Peyer's patch (tissue), 4 donors: ENCODE measurements around the gene ARHGAP15. TPM values are rescaled to one million over a fixed set of nuclear protein-coding genes. Genes with fewer than 3 reads are reported as not detected.
A peak's percentile ranks its signal among the peaks of the same experiment; 100 is the strongest.

Source experiments
- DNase-seq, 3 donors: peaks; one replicate each; pipeline ENCODE4 v3.0.0-alpha.2; 2017 to 2019
- H3K27ac ChIP-seq, 4 donors: fragments of 200-600 bp; sonication (generic); one replicate each; pipeline ENCODE4 v1.5.1; 2016 to 2019
- H3K27me3 ChIP-seq, 2 donors: fragments of 200-600 bp; sonication (generic); one replicate each; pipeline ENCODE4 v1.5.1; 2019
- H3K36me3 ChIP-seq, 3 donors: fragments of 200-600 bp; sonication (generic); one replicate each; pipeline ENCODE4 v1.5.1; 2016 to 2019
- H3K4me1 ChIP-seq, 4 donors: fragments of 200-600 bp; sonication (generic); one replicate each; pipeline ENCODE4 v1.5.1; 2016 to 2019
- H3K4me3 ChIP-seq, 4 donors: fragments of 200-600 bp; sonication (generic); 1 replicate in 3 of 4; 2 replicates in 1 of 4; pipeline ENCODE4 v1.5.1; 2016 to 2019; ENCODE audit warnings: mild to moderate bottlenecking in 1 of 4
- H3K9me3 ChIP-seq, 4 donors: fragments of 200-600 bp; sonication (generic); one replicate each; pipeline ENCODE4 v1.5.1; 2016 to 2019; ENCODE audit warnings: mild to moderate bottlenecking in 1 of 4
- CTCF ChIP-seq, 6 experiments: fragments of 450-650 bp in 4 of 6; fragments of 200-600 bp in 2 of 6; sonication (generic) in 1 of 6; IDR thresholded peaks; one replicate each; pipeline ENCODE4 v1.5.1; 2017 to 2019; ENCODE audit warnings: antibody characterized with exemption in 6 of 6, mild to moderate bottlenecking in 3 of 6, moderate library complexity in 1 of 6
- POLR2A ChIP-seq, 2 donors: fragments of 450-650 bp; IDR thresholded peaks; one replicate each; pipeline ENCODE4 v1.5.1; 2017; ENCODE audit warnings: antibody characterized with exemption in 2 of 2, mild to moderate bottlenecking in 2 of 2, moderate library complexity in 2 of 2
- total RNA-seq, 4 donors: library from RNA; depleted of rRNA; stranded (reverse); fragments of >200 nt; gene quantifications; one replicate each; pipeline ENCODE4 v1.1.0, GENCODE V29; 2016

ARHGAP15 gene
- total RNA-seq, 4 donors from 2014 or later = 6.7 to 203 (median 12.5) TPM

GRCh38 chr2:143284087-143284675 lies 155.0 kb downstream of the ARHGAP15 start:
- Histone ChIP-seq H3K27ac (no peak overlapping the region), H3K4me1 (no peaks in the 10 kb centered on the region), H3K36me3 (no peaks in the 10 kb centered on the region), H3K9me3 (no peaks in the 10 kb centered on the region), H3K27me3 (no peaks in the 10 kb centered on the region), H3K4me3 (no peak overlapping the region)
- TF ChIP-seq CTCF (IDR thresholded peaks at IDR 0.05) (peak; percentile 36 to 79 (median 50)), POLR2A (IDR thresholded peaks at IDR 0.05) (no peak)
- no peak for DNase-seq

GRCh38 chr2:143289025-143289424 lies 159.8 kb downstream of the ARHGAP15 start:
- TF ChIP-seq CTCF (IDR thresholded peaks at IDR 0.05) = no peak
- no peak for TF ChIP-seq POLR2A (IDR thresholded peaks at IDR 0.05)
- no peaks in the 10 kb centered on the region for H3K4me1 ChIP-seq
- H3K36me3 ChIP-seq = no peaks in the 10 kb centered on the region
- H3K27me3 ChIP-seq = no peaks in the 10 kb centered on the region
- no peak overlapping the region for H3K27ac ChIP-seq
- no peak overlapping the region for H3K4me3 ChIP-seq
- H3K9me3 ChIP-seq = no peaks in the 10 kb centered on the region
- DNase-seq = no peak

GRCh38 chr2:143290221-143290620 lies 161.0 kb downstream of the ARHGAP15 start:
- DNase-seq = no peak
- Histone ChIP-seq H3K27ac (no peak overlapping the region), H3K4me3 (no peak overlapping the region), H3K36me3 (no peaks in the 10 kb centered on the region), H3K4me1 (no peaks in the 10 kb centered on the region), H3K27me3 (no peaks in the 10 kb centered on the region), H3K9me3 (no peaks in the 10 kb centered on the region)
- TF ChIP-seq POLR2A (IDR thresholded peaks at IDR 0.05) = no peak
- TF ChIP-seq CTCF (IDR thresholded peaks at IDR 0.05) = no peak

GRCh38 chr2:143294068-143294467 lies 164.8 kb downstream of the ARHGAP15 start:
- H3K27me3 ChIP-seq = no peaks in the 10 kb centered on the region
- no peak overlapping the region for H3K27ac ChIP-seq
- H3K4me3 ChIP-seq = no peak overlapping the region
- no peaks in the 10 kb centered on the region for H3K4me1 ChIP-seq
- DNase-seq = no peak
- H3K36me3 ChIP-seq = no peaks in the 10 kb centered on the region
- TF ChIP-seq CTCF (IDR thresholded peaks at IDR 0.05) (no peak), POLR2A (IDR thresholded peaks at IDR 0.05) (no peak)
- no peaks in the 10 kb centered on the region for H3K9me3 ChIP-seq

GRCh38 chr2:143296089-143296488 lies 166.9 kb downstream of the ARHGAP15 start:
- no peaks in the 10 kb centered on the region for H3K27me3 ChIP-seq
- H3K27ac ChIP-seq = no peak overlapping the region
- H3K4me1 ChIP-seq = no peaks in the 10 kb centered on the region
- H3K4me3 ChIP-seq = no peak overlapping the region
- no peak for DNase-seq
- H3K9me3 ChIP-seq = no peaks in the 10 kb centered on the region
- TF ChIP-seq CTCF (IDR thresholded peaks at IDR 0.05) = no peak
- no peak for TF ChIP-seq POLR2A (IDR thresholded peaks at IDR 0.05)
- no peaks in the 10 kb centered on the region for H3K36me3 ChIP-seq

GRCh38 chr2:143297182-143297581 lies 168.0 kb downstream of the ARHGAP15 start:
- Histone ChIP-seq H3K27me3 (no peaks in the 10 kb centered on the region), H3K36me3 (no peaks in the 10 kb centered on the region), H3K9me3 (no peaks in the 10 kb centered on the region), H3K4me3 (no peak overlapping the region), H3K27ac (no peak overlapping the region), H3K4me1 (no peaks in the 10 kb centered on the region)
- TF ChIP-seq POLR2A (IDR thresholded peaks at IDR 0.05) (no peak), CTCF (IDR thresholded peaks at IDR 0.05) (no peak)
- DNase-seq = no peak
